Smooth muscle cell of the brain vasculature (primary cell): Measurements from ENCODE around the gene MARS1.
A peak's percentile ranks its signal among the peaks of the same experiment; 100 is the strongest.
"Not testable (repeated sequence)": the region's sequence is repeated elsewhere in the genome, so short reads cannot be mapped to it uniquely, and the experiment has no call there.

Source experiments
- DNase-seq: peaks from one replicate; pipeline ENCODE4 v3.0.0-alpha.2; 2012; ENCODE audit warnings: low read depth, low spot score

MARS1 gene

DNA sequence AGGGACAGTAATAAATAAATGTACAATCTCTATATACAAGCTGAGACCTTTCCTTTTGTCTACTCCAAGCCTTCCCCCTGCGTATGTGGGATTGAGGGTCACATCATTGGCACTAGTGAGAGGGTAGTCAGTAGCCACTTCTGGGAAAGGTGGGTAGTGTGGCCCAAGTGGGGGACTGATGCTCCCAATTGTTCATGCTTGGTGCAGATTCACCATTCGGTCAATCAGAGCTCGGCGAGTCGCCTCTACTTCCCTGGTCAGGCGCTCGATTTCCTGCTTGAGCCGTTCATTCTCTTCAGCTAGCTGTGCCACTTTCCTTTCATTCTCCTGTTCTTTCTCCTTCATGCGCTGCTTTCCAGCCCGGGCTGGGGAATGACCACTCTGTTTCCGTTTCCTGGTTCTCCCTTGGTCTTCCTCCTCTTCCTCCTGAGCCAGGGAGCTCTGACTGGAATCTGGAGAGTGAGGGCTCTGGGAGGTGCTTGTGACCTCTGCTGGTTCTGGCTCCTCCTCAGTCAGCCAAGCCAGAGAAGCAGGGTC, 28.8 kb downstream of the MARS1 start:
- DNase-seq: no peak

DNA sequence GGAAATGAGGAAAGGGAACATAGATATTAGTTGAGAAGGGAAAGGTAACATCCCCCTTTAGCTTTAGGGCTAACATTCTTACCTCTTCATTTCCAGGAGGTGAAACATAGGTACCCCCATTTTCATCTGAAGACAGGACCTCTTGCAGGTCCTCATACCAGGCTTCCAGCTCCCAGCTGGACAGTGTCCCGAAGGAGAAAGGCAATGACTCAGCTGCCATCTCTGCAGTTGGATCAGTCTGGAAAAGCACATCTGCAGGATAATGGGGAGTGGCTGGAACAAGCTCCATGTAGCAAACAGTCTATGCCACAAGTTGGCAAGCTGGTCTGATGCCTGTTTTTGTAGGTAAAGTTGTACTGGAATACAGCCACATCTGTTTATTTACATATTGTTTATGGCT, 29.3 kb downstream of the MARS1 start:
- no peak for DNase-seq

DNA sequence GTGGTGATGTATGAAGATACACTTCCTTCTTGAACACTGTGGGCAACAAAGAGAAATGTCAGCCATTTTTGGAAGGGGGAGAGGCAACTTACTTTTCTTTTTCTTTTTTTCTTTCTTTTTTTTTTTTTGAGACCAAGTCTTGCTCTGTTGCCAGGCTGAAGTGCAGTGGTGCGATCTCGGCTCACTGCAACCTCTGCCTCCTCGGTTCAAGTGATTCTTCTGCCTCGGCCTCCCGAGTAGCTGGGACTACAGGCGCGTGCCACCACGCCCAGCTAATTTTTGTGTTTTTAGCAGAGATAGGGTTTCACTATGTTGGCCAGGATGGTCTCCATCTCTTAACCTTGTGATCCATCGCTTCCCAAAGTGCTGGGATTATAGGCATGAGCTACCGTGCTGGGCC, 29.9 kb downstream of the MARS1 start:
- not testable (repeated sequence) for DNase-seq

DNA sequence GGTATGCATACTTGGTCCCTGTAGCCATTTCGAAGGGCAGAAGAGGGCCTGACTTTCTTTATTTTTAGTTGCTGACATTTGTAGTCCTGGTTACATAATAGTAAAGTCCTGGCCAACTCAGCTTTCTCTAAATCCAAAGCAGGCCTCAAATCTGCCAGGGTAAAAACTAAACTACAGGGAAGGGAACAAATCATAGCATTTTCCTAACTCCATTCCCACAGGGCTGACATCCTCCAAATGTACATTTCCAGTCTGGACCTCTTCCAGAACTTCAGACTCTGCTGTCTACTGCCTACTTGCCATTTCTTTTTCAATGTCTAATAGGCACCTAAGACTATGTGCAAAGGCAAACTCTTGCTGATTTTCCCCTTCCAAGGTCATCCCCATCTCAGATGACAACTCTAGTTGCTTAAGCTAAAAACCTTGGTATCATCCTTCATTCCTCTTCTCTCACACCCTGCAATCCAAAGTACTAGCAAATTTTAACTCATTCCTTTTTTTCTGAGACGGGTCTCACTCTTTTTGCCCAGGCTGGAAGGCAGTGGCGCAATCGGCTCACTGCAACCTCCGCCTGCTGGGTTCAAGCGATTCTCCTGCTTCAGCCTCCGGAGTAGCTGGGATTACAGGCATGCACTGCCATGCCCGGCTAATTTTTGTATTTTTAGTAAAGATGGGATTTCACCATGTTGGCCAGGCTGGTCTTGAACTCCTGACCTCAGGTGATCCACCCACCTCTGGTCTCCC, 30.5 kb downstream of the MARS1 start:
- DNase-seq: no peak

DNA sequence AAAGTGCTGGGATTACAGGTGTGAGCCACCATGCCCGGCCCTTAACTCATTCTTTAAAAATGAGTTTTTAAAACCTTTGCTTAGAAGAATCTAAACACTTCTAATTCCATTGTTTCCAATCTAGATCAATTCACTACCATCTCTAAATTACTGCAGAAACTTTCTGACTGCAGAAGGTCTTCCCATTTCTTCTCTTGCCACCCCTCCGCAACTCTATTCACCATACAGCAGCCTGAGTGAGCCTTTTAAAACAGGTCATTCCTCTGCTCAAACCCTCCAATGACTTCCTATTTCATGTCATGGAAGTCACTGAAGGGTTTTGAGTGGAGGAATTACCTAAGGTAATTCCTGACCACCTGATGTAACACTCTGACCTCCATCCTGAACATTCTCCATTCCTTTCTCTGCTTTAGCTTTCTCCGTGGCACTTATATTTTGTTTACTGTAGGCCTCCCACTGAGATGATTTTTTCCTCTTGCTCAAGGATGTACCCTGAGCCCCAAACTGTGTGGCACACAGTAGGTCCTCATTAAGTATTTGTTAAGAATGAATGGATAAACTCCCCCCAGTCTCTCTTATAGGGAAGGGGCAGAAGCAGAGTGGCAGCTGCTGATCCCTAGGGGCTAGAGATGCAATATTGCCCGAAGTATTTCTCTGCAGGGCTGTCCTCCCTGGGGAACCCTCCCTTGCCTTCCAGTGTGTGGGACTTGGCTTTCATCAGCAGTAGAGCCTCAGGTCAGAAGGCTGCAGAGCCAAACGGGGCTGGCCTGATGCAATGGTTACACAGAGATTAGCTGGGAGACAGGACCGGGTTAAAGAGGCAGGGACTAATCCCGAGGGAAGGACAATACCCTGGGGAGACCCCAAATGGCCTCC, 31.3 kb downstream of the MARS1 start:
- no peak for DNase-seq

DNA sequence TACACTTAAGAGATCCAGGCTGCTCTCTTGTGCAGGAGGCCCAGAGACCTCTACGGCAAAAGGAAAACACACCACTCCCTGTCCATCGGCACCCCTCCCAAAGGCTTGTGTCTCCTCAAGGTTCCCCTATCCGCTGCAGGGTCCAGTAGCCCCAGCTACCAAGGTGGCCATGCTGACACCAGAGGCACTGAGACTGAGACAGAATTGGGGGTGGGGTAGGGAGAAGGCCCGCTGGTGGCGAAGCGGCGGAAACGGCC, 31.9 kb downstream of the MARS1 start:
- DNase-seq: no peak

DNA sequence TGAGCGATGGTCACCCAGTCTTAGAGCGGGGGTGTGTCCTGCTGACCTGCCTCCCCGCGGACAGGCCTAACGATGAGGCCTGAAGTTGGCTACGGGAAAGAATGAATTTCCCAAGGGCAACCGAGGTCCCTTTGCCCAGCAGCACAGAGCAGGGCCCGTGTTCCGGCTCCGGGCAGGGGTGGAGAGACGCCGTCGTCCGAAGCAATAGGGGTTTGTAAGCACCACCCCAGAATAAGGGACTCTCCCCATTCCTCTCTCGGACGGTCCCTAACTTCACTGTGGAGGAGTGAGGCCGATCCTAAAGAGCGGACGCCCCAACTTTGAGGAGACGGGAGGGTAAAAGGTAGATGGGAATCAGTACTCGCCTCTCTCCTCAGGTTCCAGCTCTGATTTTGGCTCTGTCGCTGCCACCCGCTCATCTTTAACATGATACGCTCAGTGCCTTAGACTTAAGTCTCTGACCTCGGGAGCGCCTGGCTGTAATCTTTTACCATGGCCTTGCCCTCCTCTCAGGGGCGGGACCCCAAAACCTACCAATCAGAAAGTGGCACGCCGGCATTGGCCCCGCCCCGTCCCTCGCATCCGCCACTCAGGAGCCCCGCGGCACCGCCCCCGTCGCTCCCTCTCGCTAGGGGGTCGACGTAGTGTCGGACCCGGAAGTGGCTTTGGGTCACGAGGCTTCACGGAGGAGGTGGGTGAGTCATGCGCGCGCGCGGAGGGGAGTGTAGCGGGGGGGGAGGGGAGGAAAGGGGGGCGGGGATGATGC, 32.4 kb downstream of the MARS1 start, which contains the start of gene DDIT3:
Gene DDIT3, minus strand, starts transcription at position 462 of the 766 bp plus-strand sequence. CDS start 3,108 bp downstream, outside the sequence.
- peak; percentile 95 for DNase-seq

DNA sequence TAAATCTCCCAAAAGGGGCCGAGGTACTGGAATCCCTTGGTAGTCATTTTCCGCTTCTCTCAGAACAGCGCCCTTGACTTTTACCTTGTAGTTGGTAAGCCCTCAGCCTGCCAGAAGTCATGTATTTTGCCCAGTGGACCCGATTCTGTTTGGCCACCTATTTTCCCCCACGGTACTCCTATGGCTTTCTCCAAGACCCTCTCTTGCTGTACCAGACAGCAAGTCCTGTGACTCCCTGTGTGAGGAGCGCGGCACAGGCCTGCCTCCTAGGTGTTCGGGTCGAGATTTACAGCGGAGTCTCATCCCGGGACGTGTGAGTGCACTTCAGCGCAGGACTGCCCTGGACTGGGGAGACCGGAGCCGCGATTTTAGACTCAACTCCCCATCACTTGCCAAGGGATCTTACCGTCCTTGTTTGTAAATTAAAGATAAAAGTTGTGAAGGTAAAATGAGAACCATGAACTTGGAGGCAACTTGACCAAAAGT, 33.7 kb downstream of the MARS1 start:
- no peak for DNase-seq

DNA sequence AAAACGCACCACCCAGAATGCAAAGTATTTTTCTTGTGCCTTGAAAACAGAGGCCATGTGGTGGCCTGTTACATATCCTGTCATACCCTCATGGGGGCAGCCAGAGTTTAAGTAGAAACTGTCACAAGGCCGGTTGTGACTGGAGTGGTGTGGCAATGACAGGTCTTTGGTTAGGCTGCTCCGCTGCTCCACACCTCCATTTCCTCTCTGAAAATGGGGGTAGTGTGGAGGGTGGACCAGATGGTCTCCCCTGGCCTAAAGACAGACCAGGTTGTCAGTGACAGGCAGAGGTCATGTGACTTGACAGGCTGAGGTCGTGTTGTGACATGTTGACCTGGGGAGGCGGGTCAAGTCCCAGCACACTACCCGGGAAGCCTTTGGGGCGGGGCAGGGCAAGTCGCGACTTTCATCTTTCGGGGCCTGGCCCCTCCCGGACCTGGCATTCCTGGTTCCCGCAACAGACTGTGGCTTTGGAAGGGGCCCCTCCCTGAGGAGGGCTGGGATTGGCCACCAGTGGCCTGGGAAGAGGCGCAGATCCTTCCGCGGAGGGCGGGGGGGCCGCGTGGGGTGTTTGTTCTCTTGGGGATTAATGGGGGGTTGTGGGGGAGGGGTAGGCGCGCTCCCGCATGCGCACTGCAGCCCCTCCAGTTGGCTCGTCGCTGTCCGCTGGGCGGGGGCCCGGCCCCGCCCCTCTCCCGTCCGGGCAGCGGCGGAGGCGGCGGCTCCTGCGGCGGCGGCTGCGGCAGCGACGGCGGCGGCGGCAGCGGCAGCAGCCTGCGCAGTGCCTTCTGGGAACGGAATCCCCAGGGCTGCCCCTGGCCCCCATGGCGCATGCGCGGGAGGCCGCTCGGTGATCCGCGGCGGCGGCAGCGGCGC, 34.4 kb downstream of the MARS1 start, which contains the start of gene MBD6:
Gene MBD6, plus strand, starts transcription at position 814 of the 876 bp plus-strand sequence. CDS start 1,480 bp downstream, outside the sequence.
- DNase-seq: no peak

DNA sequence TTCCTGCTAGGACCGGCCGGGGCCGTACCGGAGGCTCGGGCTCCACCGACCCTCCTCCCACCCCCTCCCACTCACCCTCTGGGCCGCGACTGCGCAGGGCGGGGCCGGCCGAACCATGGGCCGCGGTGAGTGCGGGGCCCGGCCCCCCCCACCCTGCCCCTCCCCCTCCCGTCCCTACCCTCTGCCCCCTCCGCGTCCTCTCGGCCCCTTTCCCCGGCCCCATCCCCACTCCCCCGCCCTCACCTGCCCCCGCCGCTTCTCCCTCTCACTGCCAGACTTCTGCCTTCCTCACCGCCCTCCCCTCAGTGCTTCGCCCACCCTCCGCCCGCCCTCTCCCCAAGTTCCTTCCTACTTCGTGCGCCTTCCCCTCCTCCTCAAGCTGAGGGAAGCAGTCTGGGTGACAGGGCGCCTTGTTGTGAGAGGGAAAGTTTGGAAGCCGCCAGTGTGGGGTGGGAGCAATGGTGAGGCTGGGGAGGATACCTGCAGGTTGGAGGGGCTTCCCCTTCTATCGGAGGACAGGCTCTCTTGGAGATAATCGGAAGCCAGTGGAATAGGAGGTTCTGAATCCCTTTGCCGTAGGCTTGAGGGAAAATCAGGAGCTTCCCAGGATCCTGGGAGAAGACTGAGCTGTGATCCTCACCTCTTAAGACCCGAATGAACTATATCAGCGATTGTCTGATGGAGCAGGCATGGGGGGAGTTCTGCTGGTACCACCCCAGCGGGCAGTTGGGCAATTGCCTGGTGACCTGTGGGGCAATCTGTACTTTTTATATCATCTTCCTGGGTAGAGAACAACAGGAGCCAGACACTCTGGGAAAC, 35.2 kb downstream of the MARS1 start:
- DNase-seq: no peak

DNA sequence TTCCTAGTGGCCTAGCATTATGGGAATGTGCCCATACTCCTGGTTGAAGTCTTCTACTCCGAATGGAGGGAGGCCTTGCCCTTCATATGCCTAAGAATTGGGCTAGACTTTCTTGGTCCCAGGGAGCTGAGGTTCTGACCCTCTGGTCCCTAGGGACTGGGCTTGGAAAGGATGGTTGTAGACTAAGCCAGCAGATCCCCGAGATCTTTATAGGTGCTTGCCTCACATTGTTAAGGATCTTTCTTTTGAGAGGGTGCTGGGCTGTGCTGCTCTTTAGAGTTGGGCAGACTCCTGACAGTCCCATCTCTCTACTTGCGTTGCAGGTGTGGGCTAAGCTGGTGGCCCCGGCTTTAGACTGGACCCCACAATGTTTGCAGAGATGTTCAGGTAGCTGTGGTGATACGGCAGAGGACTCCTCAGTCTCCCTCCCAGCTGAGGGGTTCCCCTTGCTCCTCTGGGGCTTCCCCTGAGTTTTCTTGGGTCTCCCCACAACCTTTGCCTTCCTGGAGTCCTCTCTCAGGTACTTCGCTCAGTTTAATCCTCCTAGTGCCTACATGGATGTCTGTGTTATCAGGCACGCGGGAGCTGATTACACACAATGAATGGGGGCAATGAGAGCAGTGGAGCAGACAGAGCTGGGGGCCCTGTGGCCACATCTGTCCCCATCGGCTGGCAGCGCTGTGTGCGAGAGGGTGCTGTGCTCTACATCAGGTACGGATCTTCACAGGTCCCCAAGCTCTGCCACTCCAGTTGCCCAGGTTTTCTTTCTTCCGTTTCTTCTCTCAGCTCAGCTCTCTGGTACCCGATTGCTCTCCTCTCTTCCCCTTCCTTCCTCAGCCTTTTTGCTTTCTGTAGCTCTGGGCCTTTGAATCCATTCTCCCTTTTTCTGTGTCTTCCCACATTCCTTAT, 36.1 kb downstream of the MARS1 start:
- no peak for DNase-seq

DNA sequence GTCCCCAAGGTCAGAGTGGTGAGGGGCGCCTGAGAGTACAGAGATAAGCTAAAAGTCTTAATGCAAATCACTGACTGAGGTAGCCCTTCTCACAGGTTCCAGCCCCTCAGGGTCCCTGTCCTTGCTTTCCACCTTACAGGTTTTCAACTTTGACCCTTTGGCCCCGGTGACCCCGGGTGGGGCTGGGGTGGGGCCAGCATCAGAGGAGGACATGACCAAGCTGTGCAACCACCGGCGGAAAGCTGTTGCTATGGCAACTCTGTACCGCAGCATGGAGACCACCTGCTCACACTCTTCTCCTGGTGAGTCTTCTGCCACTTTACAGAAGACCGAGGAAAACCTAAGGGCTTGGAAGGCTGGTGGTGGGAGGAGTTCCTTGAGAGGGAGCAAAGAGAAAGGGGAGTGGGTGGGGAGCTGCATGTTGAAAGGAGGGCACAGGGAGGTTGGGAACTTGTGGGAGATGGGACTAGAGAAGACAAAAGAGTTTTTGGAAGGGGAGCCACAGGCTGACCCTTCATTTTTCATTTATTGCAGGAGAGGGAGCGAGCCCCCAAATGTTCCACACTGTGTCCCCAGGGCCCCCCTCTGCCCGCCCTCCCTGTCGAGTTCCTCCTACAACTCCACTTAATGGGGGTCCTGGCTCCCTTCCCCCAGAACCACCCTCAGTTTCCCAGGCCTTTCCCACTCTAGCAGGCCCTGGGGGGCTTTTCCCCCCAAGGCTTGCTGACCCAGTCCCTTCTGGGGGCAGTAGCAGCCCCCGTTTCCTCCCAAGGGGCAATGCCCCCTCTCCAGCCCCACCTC, 37.1 kb downstream of the MARS1 start:
- no peak for DNase-seq

DNA sequence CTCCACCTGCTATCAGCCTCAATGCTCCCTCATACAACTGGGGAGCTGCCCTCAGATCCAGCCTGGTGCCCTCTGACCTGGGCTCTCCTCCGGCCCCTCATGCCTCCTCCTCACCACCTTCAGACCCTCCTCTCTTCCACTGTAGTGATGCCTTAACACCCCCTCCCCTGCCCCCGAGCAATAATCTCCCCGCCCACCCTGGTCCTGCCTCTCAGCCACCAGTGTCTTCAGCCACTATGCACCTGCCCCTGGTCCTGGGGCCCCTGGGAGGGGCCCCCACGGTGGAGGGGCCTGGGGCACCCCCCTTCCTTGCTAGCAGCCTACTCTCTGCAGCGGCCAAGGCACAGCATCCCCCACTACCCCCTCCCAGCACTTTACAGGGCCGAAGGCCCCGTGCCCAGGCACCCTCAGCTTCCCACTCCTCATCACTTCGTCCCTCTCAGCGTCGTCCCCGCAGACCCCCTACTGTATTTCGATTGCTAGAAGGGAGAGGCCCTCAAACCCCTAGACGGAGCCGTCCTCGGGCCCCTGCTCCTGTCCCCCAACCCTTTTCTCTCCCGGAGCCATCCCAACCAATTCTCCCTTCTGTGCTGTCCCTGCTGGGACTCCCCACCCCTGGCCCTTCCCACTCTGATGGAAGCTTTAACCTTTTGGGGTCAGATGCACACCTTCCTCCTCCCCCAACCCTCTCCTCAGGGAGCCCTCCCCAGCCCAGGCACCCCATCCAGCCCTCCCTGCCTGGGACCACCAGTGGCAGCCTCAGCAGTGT, 37.9 kb downstream of the MARS1 start:
- no peak for DNase-seq

DNA sequence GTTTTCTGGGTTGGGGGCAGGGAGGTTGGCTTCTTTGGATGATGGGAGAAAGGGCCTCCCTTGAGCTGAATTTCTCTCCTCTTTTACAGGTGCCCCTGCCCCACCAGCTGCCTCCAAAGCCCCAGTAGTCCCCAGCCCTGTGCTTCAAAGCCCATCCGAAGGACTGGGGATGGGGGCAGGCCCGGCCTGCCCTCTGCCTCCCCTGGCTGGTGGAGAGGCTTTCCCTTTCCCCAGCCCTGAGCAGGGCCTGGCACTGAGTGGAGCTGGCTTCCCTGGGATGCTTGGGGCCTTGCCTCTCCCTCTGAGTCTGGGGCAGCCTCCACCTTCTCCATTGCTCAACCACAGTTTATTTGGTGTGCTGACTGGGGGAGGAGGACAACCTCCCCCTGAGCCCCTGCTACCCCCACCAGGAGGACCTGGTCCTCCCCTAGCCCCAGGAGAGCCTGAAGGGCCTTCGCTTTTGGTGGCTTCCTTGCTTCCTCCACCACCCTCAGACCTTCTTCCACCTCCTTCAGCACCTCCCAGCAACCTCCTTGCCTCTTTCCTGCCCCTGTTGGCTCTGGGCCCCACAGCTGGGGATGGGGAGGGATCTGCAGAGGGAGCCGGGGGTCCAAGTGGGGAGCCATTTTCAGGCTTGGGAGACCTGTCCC, 38.7 kb downstream of the MARS1 start:
- DNase-seq: no peak

DNA sequence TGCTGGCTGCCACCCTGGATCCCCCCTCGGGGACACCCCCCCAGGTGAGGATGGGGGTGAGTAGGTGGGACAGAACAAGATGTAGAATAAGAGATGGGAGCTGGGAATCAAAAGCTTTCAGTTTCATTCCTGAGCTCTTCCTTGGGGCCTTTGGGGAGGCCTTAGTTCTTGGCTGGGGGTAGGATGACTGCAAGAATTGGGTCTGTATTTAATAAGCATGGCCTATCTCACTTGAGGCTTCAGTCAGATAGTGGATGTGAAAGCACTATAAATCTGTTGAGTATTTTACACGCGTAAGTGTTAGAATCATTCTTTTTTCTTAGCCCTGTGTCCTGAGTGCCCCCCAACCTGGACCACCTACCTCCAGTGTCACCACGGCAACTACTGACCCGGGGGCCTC, 39.3 kb downstream of the MARS1 start:
- no peak for DNase-seq

DNA sequence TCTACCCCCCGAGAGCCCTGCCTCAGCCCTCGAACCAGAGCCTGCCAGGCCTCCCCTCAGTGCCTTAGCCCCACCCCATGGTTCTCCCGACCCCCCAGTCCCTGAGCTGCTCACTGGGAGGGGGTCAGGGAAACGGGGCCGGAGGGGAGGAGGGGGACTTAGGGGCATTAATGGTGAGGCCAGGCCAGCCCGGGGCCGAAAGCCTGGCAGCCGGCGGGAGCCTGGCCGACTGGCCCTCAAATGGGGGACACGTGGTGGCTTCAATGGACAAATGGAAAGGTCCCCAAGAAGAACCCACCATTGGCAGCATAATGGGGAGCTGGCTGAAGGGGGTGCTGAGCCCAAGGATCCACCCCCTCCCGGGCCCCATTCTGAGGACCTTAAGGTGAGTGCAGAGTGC, 40.3 kb downstream of the MARS1 start:
- no peak for DNase-seq
